SU-DHL-6 (cell line): ENCODE results near the gene FPGS.

ENCODE experiments used
- H2AFZ ChIP-seq: fragments of 200-600 bp; sonication (generic); 2 replicates; pipeline ENCODE4 v1.6.1; 2014; ENCODE audit warnings: low read depth, mild to moderate bottlenecking, moderate library complexity, mixed read lengths, antibody characterized with exemption, low read length; ENCODE audit not compliant: severe bottlenecking
- H3F3A ChIP-seq: fragments of 200-600 bp; shearing (Covaris generic); 2 replicates; pipeline ENCODE4 v1.6.0; 2016; ENCODE audit warnings: antibody characterized with exemption, mild to moderate bottlenecking; ENCODE audit not compliant: insufficient read depth
- H3K27ac ChIP-seq: fragments of 200-600 bp; sonication (generic); 2 replicates; pipeline ENCODE4 v1.5.1; 2016; ENCODE audit warnings: low read depth, mild to moderate bottlenecking, low read length, moderate library complexity, mixed read lengths
- H3K27me3 ChIP-seq: fragments of 200-600 bp; sonication (generic), shearing (Covaris generic); 2 replicates; pipeline ENCODE4 v1.6.0; 2014; ENCODE audit warnings: mild to moderate bottlenecking, low read length
- H3K36me3 ChIP-seq: fragments of 200-600 bp; sonication (generic); 2 replicates; pipeline ENCODE4 v1.6.1; 2014; ENCODE audit warnings: mild to moderate bottlenecking, low read length, mixed read lengths
- H3K4me2 ChIP-seq: fragments of 300-600, 200-600 bp; shearing (Covaris generic), sonication (generic); 2 replicates; pipeline ENCODE4 v1.6.0; 2014; ENCODE audit warnings: low read length, low read depth, mild to moderate bottlenecking; ENCODE audit not compliant: poor library complexity, severe bottlenecking
- H3K4me3 ChIP-seq: fragments of 200-600 bp; sonication (generic); 2 replicates; pipeline ENCODE4 v1.5.1; 2014; ENCODE audit warnings: antibody characterized with exemption, low read length, mild to moderate bottlenecking, mixed read lengths; ENCODE audit not compliant: insufficient read depth, poor library complexity, severe bottlenecking
- H3K79me2 ChIP-seq: fragments of 200-600 bp; sonication (generic); 2 replicates; pipeline ENCODE4 v1.6.1; 2014; ENCODE audit warnings: mild to moderate bottlenecking, low read length, moderate library complexity; ENCODE audit not compliant: insufficient read depth
- H3K9ac ChIP-seq: fragments of 200-600 bp; sonication (generic); 2 replicates; pipeline ENCODE4 v1.7.0; 2014; ENCODE audit warnings: mild to moderate bottlenecking, low read length
- H3K9me2 ChIP-seq: fragments of 200-600 bp; sonication (generic); replicated peaks from 2 replicates; pipeline ENCODE4 v1.6.1; 2014; ENCODE audit warnings: low read length; ENCODE audit not compliant: insufficient read depth
- H3K9me3 ChIP-seq: fragments of 200-600 bp; sonication (generic); 2 replicates; pipeline ENCODE4 v1.6.1; 2014; ENCODE audit warnings: low read length, mixed read lengths; ENCODE audit not compliant: insufficient read depth
- H4K20me1 ChIP-seq: fragments of 200-600 bp; sonication (generic); 2 replicates; pipeline ENCODE4 v1.6.1; 2014; ENCODE audit warnings: low read depth, mild to moderate bottlenecking, antibody characterized with exemption, low read length, moderate library complexity, mixed read lengths
- CTCF ChIP-seq: fragments of 200-600 bp; sonication (generic); IDR thresholded peaks from one replicate; pipeline ENCODE4 v1.5.1; 2017; ENCODE audit warnings: antibody characterized with exemption, mild to moderate bottlenecking, low read length, moderate library complexity; ENCODE audit not compliant: insufficient read depth, poor library complexity, severe bottlenecking
- EZH2phosphoT487 ChIP-seq: fragments of 200-600 bp; sonication (generic), shearing (Covaris generic); conservative IDR thresholded peaks from 2 replicates; pipeline ENCODE4 v1.6.1; 2018; ENCODE audit warnings: mild to moderate bottlenecking, antibody characterized with exemption, low read length, moderate library complexity, mixed read lengths

Gene FPGS

GRCh38 chr9:127847833-127848755 is 45.4 kb downstream of the FPGS start:
- TF ChIP-seq CTCF = no peak
- no peak for TF ChIP-seq EZH2phosphoT487
- H2AFZ ChIP-seq = no peak overlapping the region
- peaks cover 8% of the 10 kb centered on the region; the same call in 1 of the 2 replicates for H3K9me3 ChIP-seq
- H3F3A ChIP-seq = no peaks in the 10 kb centered on the region
- no peak overlapping the region for H3K27ac ChIP-seq
- no peaks in the 10 kb centered on the region for H3K27me3 ChIP-seq
- H3K36me3 ChIP-seq = no peaks in the 10 kb centered on the region
- no peaks in the 10 kb centered on the region for H4K20me1 ChIP-seq
- no peaks in the 10 kb centered on the region for H3K9me2 ChIP-seq
- H3K4me3 ChIP-seq = no peak overlapping the region
- no peak overlapping the region for H3K4me2 ChIP-seq
- no peak overlapping the region for H3K9ac ChIP-seq
- H3K79me2 ChIP-seq = no peaks in the 10 kb centered on the region

GRCh38 chr9:127848756-127849504 is 46.2 kb downstream of the FPGS start:
- Histone ChIP-seq H3K79me2 (no peaks in the 10 kb centered on the region), H2AFZ (no peak overlapping the region), H3K36me3 (no peaks in the 10 kb centered on the region), H3K9ac (no peak overlapping the region), H3K27ac (no peak overlapping the region), H3F3A (no peaks in the 10 kb centered on the region), H3K27me3 (no peaks in the 10 kb centered on the region), H3K4me3 (no peak overlapping the region), H3K9me2 (no peaks in the 10 kb centered on the region), H4K20me1 (no peaks in the 10 kb centered on the region), H3K9me3 (peaks cover 8% of the 10 kb centered on the region; the same call in 1 of the 2 replicates), H3K4me2 (no peak overlapping the region)
- TF ChIP-seq CTCF (no peak), EZH2phosphoT487 (no peak)

- Histone ChIP-seq H3K4me3 (no peak overlapping the region), H3K9ac (no peak overlapping the region), H3K9me2 (no peaks in the 10 kb centered on the region), H3K79me2 (no peaks in the 10 kb centered on the region), H4K20me1 (no peaks in the 10 kb centered on the region), H2AFZ (no peak overlapping the region), H3K4me2 (no peak overlapping the region), H3K27me3 (no peaks in the 10 kb centered on the region), H3K36me3 (no peaks in the 10 kb centered on the region), H3F3A (no peaks in the 10 kb centered on the region), H3K9me3 (peaks cover 8% of the 10 kb centered on the region; the same call in 1 of the 2 replicates), H3K27ac (no peak overlapping the region)
- no peak for TF ChIP-seq EZH2phosphoT487
- TF ChIP-seq CTCF = no peak
These were observed 47.7 kb downstream of the FPGS start for GRCh38 chr9:127850286-127850830.
